Hepatocyte (in vitro differentiated cells): ENCODE data around the gene RXRA. TPM values are rescaled to one million over a fixed set of nuclear protein-coding genes. Genes with fewer than 3 reads are reported as not detected.
"Not testable (repeated sequence)": the region's sequence is repeated elsewhere in the genome, so short reads cannot be mapped to it uniquely, and the experiment has no call there.

Experiments used
- DNase-seq: peaks from one replicate; pipeline ENCODE4 v3.0.0-alpha.2; 2016; ENCODE audit warnings: low spot score
- H2AFZ ChIP-seq: fragments of 200-600 bp; sonication (generic); 2 replicates; pipeline ENCODE4 v1.6.0; 2016; ENCODE audit warnings: antibody characterized with exemption, mild to moderate bottlenecking
- H3K27ac ChIP-seq: fragments of 200-600 bp; sonication (generic); 2 replicates; pipeline ENCODE4 v1.5.1; 2016; ENCODE audit warnings: mild to moderate bottlenecking
- H3K27me3 ChIP-seq: fragments of 200-600 bp; sonication (generic); 2 replicates; pipeline ENCODE4 v1.6.1; 2016
- H3K36me3 ChIP-seq: fragments of 200-600 bp; sonication (generic); replicated peaks from 2 replicates; pipeline ENCODE4 v1.5.1; 2016; ENCODE audit warnings: low read depth; ENCODE audit not compliant: insufficient read depth
- H3K4me1 ChIP-seq: fragments of 200-600 bp; sonication (generic); 2 replicates; pipeline ENCODE4 v1.5.1; 2016; ENCODE audit warnings: mild to moderate bottlenecking, moderate library complexity; ENCODE audit not compliant: insufficient read depth
- H3K4me2 ChIP-seq: fragments of 200-600 bp; sonication (generic); 2 replicates; pipeline ENCODE4 v1.6.0; 2016
- H3K4me3 ChIP-seq: fragments of 200-600 bp; sonication (generic); 2 replicates; pipeline ENCODE4 v1.5.1; 2016; ENCODE audit warnings: mild to moderate bottlenecking
- H3K79me2 ChIP-seq: fragments of 200-600 bp; sonication (generic); 2 replicates; pipeline ENCODE4 v1.6.0; 2017; ENCODE audit warnings: mild to moderate bottlenecking
- H3K9me2 ChIP-seq: fragments of 200-600 bp; sonication (generic); replicated peaks from 2 replicates; pipeline ENCODE4 v1.6.0; 2017; ENCODE audit warnings: mild to moderate bottlenecking; ENCODE audit not compliant: insufficient read depth
- H3K9me3 ChIP-seq: fragments of 200-600 bp; sonication (generic); 2 replicates; pipeline ENCODE4 v1.5.1; 2016; ENCODE audit warnings: low read depth, mild to moderate bottlenecking
- H4K20me1 ChIP-seq: fragments of 200-600 bp; sonication (generic); 2 replicates; pipeline ENCODE4 v1.6.0; 2016; ENCODE audit warnings: mild to moderate bottlenecking; ENCODE audit not compliant: insufficient read depth, poor library complexity, severe bottlenecking
- CTCF ChIP-seq: fragments of 200-600 bp; sonication (generic); IDR thresholded peaks from 2 replicates; pipeline ENCODE4 v1.5.1; 2016; ENCODE audit warnings: antibody characterized with exemption, mild to moderate bottlenecking; ENCODE audit not compliant: poor library complexity
- EZH2 ChIP-seq: fragments of 200-600 bp; sonication (generic); IDR thresholded peaks from 2 replicates; pipeline ENCODE4 v1.6.1; 2016; ENCODE audit warnings: antibody characterized with exemption, mild to moderate bottlenecking, borderline replicate concordance
- EZH2phosphoT487 ChIP-seq: fragments of 200-600 bp; sonication (generic); IDR thresholded peaks from one replicate; pipeline ENCODE4 v1.6.1; 2018; ENCODE audit warnings: antibody characterized with exemption, mild to moderate bottlenecking, low read depth, moderate library complexity; ENCODE audit not compliant: unreplicated experiment, severe bottlenecking
- WGBS: methylation state at CpG from one replicate; pipeline ENCODE4 v1.1.6; 2016; ENCODE audit warnings: low lambda C conversion rate; ENCODE audit errors: missing lambda C conversion rate; 5-methylcytosine and 5-hydroxymethylcytosine counted together
- polyA plus RNA-seq: library from polyadenylated mRNA; unstranded; fragments of >200 nt; fragmentation: Nextera tagmentation; extraction: Ambion mirVana; gene quantifications from 2 replicates; pipeline ENCODE4 v1.2.1, GENCODE V29; 2016
- total RNA-seq: library from RNA; depleted of rRNA; stranded (reverse); fragments of >200 nt; gene quantifications from 2 replicates; pipeline ENCODE4 v1.2.3, GENCODE V29; 2014

The RXRA gene
- total and polyA plus RNA-seq, 2 experiments from 2014 or later, result 35.9 to 41.6 TPM

- H3K4me3 ChIP-seq, result no peak overlapping the region
- H4K20me1 ChIP-seq, result no peaks in the 10 kb centered on the region
- H3K4me2 ChIP-seq, result no peak overlapping the region
- H3K9me3 ChIP-seq, result no peaks in the 10 kb centered on the region
- no peaks in the 10 kb centered on the region for H3K4me1 ChIP-seq
- WGBS, result 91% methylated on average over 7 of the region's 7 CpGs
- no peak overlapping the region for H2AFZ ChIP-seq
- no peaks in the 10 kb centered on the region for H3K79me2 ChIP-seq
- no peak for DNase-seq
- H3K36me3 ChIP-seq, result no peaks in the 10 kb centered on the region
- H3K27ac ChIP-seq, result no peak overlapping the region
- no peaks in the 10 kb centered on the region for H3K9me2 ChIP-seq
- TF ChIP-seq CTCF (no peak), EZH2 (no peak), EZH2phosphoT487 (no peak)
- no peaks in the 10 kb centered on the region for H3K27me3 ChIP-seq
These were observed 22.7 kb upstream of the RXRA start for GRCh38 chr9:134303601-134304000.

- 79% methylated on average over 12 of the region's 16 CpGs for WGBS
- H3K4me3 ChIP-seq, result no peak overlapping the region
- H3K4me1 ChIP-seq, result no peaks in the 10 kb centered on the region
- no peaks in the 10 kb centered on the region for H4K20me1 ChIP-seq
- H3K9me3 ChIP-seq, result no peaks in the 10 kb centered on the region
- no peaks in the 10 kb centered on the region for H3K36me3 ChIP-seq
- H2AFZ ChIP-seq, result no peak overlapping the region
- TF ChIP-seq CTCF, result no peak
- no peak for TF ChIP-seq EZH2phosphoT487
- no peak for TF ChIP-seq EZH2
- no peak overlapping the region for H3K27ac ChIP-seq
- no peak for DNase-seq
- H3K79me2 ChIP-seq, result no peaks in the 10 kb centered on the region
- no peaks in the 10 kb centered on the region for H3K9me2 ChIP-seq
- H3K4me2 ChIP-seq, result no peak overlapping the region
- no peaks in the 10 kb centered on the region for H3K27me3 ChIP-seq
These were observed 22.0 kb upstream of the RXRA start for GRCh38 chr9:134304261-134304660.

- Histone ChIP-seq H3K4me1 (no peaks in the 10 kb centered on the region), H4K20me1 (no peaks in the 10 kb centered on the region), H3K79me2 (no peaks in the 10 kb centered on the region), H3K4me3 (no peak overlapping the region), H3K4me2 (no peak overlapping the region), H3K27ac (no peak overlapping the region), H3K9me2 (no peaks in the 10 kb centered on the region), H3K9me3 (no peaks in the 10 kb centered on the region), H3K36me3 (no peaks in the 10 kb centered on the region), H2AFZ (no peak overlapping the region), H3K27me3 (no peaks in the 10 kb centered on the region)
- WGBS, result 63% methylated on average over 11 of the region's 11 CpGs
- TF ChIP-seq CTCF, result no peak
- TF ChIP-seq EZH2phosphoT487, result no peak
- TF ChIP-seq EZH2, result no peak
- DNase-seq, result no peak
These were observed 21.6 kb upstream of the RXRA start for GRCh38 chr9:134304690-134305089.

GRCh38 chr9:134305533-134305932 is 20.7 kb upstream of the RXRA start:
- Histone ChIP-seq H3K36me3 (no peaks in the 10 kb centered on the region), H2AFZ (no peak overlapping the region), H3K9me3 (no peaks in the 10 kb centered on the region), H3K27ac (no peak overlapping the region), H4K20me1 (no peaks in the 10 kb centered on the region), H3K4me2 (no peak overlapping the region), H3K9me2 (no peaks in the 10 kb centered on the region), H3K27me3 (no peaks in the 10 kb centered on the region), H3K4me1 (no peaks in the 10 kb centered on the region), H3K79me2 (no peaks in the 10 kb centered on the region), H3K4me3 (no peak overlapping the region)
- TF ChIP-seq EZH2phosphoT487, result no peak
- no peak for TF ChIP-seq CTCF
- TF ChIP-seq EZH2, result no peak
- WGBS, result 89% methylated on average over 1 of the region's 1 CpG
- DNase-seq, result no peak

GRCh38 chr9:134306042-134306441 is 20.2 kb upstream of the RXRA start:
- not testable (repeated sequence) for H3K9me3 ChIP-seq, H4K20me1 ChIP-seq, H3K4me2 ChIP-seq, H3K4me3 ChIP-seq, H3K79me2 ChIP-seq, H3K27me3 ChIP-seq, H3K4me1 ChIP-seq, H2AFZ ChIP-seq, H3K36me3 ChIP-seq, H3K9me2 ChIP-seq, DNase-seq, H3K27ac ChIP-seq
